Dendritic cell treated with granulocyte-macrophage colony-stimulating factor and Interleukin-4, amounts not matched to agents 40 ng/mL and 50 ng/mL, for 4 days (primary cell): Measurements from ENCODE around the gene LDLRAD4.
A peak's percentile ranks its signal among the peaks of the same experiment; 100 is the strongest.

Source experiments
- H3K27ac Mint-ChIP-seq: one replicate; pipeline ENCODE4 v1.8.0; 2022; ENCODE audit warnings: mild to moderate bottlenecking, mixed read lengths
- H3K27me3 Mint-ChIP-seq: one replicate; pipeline ENCODE4 v1.8.0; 2022; ENCODE audit warnings: mild to moderate bottlenecking, mixed read lengths
- H3K36me3 Mint-ChIP-seq: one replicate; pipeline ENCODE4 v1.8.0; 2022; ENCODE audit warnings: low read depth, mixed read lengths
- H3K4me1 Mint-ChIP-seq: one replicate; pipeline ENCODE4 v1.8.0; 2022; ENCODE audit warnings: low read depth, mixed read lengths
- H3K4me3 Mint-ChIP-seq: one replicate; pipeline ENCODE4 v1.8.0; 2022; ENCODE audit warnings: mild to moderate bottlenecking, moderate library complexity, mixed read lengths
- H3K9me3 Mint-ChIP-seq: one replicate; pipeline ENCODE4 v1.8.0; 2022; ENCODE audit warnings: mixed read lengths
- intact Hi-C: fragments of 100-400 bp; cut with micrococcal nuclease; formaldehyde crosslinking; loops from one replicate; pipeline ENCODE4 v1.15.0; 2022

Gene LDLRAD4

DNA sequence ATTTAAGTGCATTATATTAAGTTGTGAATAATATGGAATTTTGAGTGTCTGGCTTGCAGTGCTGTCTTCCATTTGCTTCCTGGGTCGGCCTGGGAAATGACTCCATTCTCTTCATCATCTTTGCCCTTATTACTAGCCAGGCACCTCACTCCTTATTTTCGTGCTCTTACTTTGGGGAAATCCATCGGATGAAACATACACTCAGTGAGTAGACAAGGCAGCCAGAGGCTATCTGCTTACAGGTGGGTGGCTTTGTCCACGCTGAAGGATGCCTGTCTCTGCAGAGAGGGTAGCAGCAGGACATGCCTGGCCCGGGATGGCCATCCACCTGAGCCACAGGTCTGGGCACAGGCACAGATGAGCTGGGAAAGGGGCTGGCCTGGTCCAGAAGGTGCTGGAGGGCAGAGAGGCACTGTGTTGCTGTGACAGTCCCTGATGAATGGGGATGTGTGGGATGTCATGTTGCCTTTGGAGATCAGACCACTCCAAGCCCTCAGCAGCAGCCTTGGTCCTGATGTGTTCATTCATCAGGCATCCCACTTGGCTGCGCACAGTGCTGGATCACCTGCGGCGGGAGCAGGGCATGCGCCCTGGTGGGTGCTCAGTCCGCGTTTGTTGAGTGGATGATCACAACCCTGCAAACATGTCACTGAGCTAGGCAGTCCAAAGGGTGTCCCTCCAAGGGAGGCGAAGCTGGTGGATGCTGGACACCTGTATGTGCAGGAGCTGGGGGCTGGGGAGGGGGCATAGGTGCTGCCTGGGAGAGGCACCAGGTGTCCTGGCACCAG is 236.0 kb downstream of the LDLRAD4 start:
- Mint-ChIP-seq H3K27ac (no peak overlapping the region), H3K4me3 (no peak overlapping the region), H3K4me1 (peaks cover 75% of the 10 kb centered on the region), H3K9me3 (no peaks in the 10 kb centered on the region), H3K27me3 (no peaks in the 10 kb centered on the region), H3K36me3 (peaks cover 22% of the 10 kb centered on the region)
- intact Hi-C loops = no loop called here

DNA sequence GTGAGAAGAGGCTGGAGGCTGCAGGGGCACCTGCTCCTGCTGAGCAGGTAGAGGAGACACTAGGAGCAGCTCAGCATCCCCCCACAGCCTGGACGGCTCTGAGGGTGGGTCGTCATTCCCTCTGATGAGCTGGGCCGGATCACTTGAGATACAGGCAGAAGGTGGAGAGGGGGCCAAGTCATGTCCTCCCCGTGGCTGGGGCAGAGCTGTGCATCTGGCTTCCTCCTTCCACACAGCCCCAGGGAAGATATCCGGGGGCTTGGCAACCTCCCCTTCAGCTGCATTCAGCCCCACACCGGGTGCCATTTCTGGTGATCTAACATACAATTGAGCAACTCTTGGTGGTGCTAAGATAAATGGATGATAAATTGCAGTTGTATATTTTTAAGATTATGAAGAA is 236.9 kb downstream of the LDLRAD4 start:
- Mint-ChIP-seq H3K27me3 (no peaks in the 10 kb centered on the region), H3K9me3 (no peaks in the 10 kb centered on the region), H3K36me3 (peaks cover 22% of the 10 kb centered on the region), H3K4me1 (peaks cover 65% of the 10 kb centered on the region), H3K27ac (no peak overlapping the region), H3K4me3 (no peak overlapping the region)
- intact Hi-C loops = no loop called here

DNA sequence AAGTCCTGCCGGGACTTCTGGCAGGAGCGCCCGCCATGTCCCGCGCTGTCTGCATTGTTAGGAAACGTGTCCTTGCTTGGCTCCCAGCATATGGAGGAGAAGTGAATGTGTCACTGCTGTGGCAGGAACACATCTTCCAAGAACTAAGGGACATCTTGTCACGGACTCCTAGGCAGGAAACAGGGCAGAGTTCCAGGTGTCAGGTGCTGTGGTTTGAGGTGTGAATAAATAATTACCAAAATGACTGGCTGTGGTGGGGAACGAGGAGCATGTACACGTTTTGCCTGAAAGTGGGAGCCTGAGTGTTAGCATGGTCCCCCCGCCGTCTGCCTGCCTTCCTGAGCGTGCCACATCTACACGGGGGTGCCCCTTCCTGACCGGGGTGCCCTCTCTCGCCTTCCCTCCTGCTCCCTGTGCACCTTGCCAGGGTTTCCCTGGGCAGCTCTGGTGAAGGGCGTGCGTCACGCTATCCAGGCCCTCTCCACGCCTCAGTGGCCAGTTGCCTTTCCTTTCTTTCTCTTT is 237.5 kb downstream of the LDLRAD4 start:
- Mint-ChIP-seq H3K36me3 (peaks cover 27% of the 10 kb centered on the region), H3K27me3 (no peaks in the 10 kb centered on the region), H3K4me1 (peaks cover 63% of the 10 kb centered on the region), H3K4me3 (no peak overlapping the region), H3K9me3 (peaks cover 3% of the 10 kb centered on the region), H3K27ac (no peak overlapping the region)
- intact Hi-C loops = no loop called here

DNA sequence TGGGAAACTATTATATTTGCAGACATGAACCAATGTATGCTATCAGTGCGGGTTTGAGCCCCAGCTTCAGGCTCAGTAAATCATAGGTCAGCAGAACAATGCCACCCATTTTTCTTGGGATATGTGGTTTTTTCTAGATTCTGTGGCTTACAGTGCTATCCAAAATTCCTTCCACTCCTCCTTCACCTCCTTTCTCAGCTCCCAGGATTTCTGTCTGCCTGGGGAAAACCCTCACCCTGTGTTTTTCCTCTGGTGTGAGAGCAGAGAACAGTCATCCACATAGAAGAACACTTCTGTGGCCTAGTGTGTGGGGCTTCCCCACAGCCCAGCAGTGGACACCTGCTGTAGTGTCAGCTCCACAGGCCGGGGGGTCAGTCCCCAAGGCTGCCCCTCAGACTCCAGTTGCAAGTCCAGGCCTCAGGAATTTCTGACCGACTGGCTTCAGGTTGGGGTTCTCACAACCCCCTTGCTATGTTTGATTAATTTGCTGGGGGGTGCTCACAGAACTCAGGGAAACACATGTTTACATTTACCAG is 238.2 kb downstream of the LDLRAD4 start:
- Mint-ChIP-seq H3K4me3 (no peak overlapping the region), H3K9me3 (peaks cover 8% of the 10 kb centered on the region), H3K36me3 (peaks cover 31% of the 10 kb centered on the region), H3K4me1 (peaks cover 61% of the 10 kb centered on the region), H3K27ac (no peak overlapping the region), H3K27me3 (no peaks in the 10 kb centered on the region)
- intact Hi-C loops = no loop called here

DNA sequence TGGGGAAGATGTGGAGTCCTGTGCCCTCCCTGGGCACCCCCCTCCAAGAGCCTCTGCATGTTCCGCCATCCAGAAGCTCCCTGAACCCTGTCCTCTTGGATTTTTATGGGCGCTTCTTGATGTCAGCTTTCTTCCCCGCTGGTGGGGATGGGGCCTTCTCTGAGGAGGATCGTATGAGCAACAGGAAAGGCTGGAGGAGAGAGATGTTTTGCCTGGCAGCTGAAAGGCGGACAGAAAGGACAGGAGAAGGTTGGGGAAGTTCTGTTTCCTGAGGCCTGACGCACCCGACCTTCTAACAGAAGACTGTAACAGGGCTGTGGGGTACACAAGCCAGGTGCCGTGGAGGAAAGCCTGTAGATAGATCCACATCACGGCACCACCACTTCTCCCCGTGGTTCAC is 238.8 kb downstream of the LDLRAD4 start:
- Mint-ChIP-seq H3K36me3 (peaks cover 31% of the 10 kb centered on the region), H3K27ac (no peak overlapping the region), H3K9me3 (peaks cover 8% of the 10 kb centered on the region), H3K27me3 (no peaks in the 10 kb centered on the region), H3K4me3 (no peak overlapping the region), H3K4me1 (peaks cover 61% of the 10 kb centered on the region)
- intact Hi-C loops = no loop called here

DNA sequence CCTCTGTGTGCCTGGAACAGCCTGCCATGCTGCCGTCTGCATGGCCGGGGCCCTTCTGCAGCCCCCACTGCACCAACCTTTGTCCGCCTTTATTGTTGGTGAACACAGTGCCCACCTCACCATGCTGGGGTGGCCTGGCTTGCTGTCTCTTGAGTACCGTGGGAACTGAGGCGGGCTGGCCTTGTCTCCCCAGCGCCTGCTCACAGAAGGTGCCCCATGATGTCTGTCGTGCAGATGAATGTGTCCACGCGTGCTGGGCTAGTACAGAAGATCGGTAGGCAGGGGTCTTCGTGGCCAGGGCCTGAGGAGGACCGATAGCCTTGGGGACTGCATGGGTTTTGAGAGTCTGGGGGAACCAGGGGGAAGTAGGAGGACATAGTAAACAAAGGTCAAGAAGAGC is 242.4 kb downstream of the LDLRAD4 start:
- Mint-ChIP-seq H3K4me1 (peaks cover 67% of the 10 kb centered on the region), H3K27me3 (no peaks in the 10 kb centered on the region), H3K9me3 (peaks cover 8% of the 10 kb centered on the region), H3K36me3 (peaks cover 23% of the 10 kb centered on the region), H3K4me3 (no peak overlapping the region), H3K27ac (no peak overlapping the region)
- intact Hi-C loops = loop anchor here (10.0 kb wide), 1 partner anchor 56 kb away; no protein-coding TSS in a partner anchor

DNA sequence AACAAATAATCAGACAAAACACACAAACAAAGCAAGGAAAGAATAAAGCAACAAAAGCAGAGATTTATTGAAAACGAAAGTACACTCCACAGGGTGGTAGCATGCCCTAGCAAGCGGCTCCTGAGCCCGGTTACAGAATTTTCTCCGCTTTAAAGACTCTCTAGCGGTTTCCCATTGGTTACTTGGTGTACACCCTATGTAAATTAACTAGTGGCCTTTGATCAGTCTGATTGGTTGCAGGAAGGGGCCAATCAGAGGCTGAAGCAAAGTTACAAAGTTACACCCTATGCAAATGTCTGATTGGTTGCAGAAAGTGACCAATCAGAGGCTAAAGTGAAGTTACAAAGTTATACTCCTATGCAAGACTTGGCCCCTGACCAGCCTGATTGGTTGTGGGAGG is 242.9 kb downstream of the LDLRAD4 start:
- Mint-ChIP-seq H3K4me3 (no peak overlapping the region), H3K27me3 (no peaks in the 10 kb centered on the region), H3K36me3 (peaks cover 26% of the 10 kb centered on the region), H3K9me3 (peaks cover 8% of the 10 kb centered on the region), H3K4me1 (peaks cover 66% of the 10 kb centered on the region), H3K27ac (no peak overlapping the region)
- intact Hi-C loops = loop anchor here (10.0 kb wide), 1 partner anchor 57 kb away; no protein-coding TSS in a partner anchor

DNA sequence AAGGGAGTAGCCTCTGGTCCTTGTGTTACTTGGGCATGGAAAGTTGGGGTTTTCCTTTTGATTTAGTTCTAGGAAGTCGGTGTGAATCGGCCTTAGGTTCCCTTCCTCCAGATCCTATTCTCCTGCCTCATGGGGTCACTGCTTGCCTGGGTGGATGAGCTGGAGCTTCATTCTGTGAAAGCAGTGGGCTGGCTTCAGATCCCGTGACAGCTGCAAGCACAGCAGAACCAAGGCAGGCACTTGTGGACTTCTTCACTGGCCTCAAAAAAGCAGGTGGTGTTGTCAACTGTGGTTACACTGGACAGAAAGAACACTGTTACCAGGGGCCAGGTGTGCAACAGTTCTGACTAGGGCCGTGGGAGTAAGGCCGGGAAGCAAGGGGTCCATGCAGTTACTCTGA is 243.4 kb downstream of the LDLRAD4 start:
- Mint-ChIP-seq H3K4me1 (peaks cover 61% of the 10 kb centered on the region), H3K27me3 (no peaks in the 10 kb centered on the region), H3K4me3 (no peak overlapping the region), H3K27ac (no peak overlapping the region), H3K9me3 (peaks cover 8% of the 10 kb centered on the region), H3K36me3 (peaks cover 30% of the 10 kb centered on the region)
- intact Hi-C loops = loop anchor here (10.0 kb wide), 1 partner anchor 57 kb away; no protein-coding TSS in a partner anchor

DNA sequence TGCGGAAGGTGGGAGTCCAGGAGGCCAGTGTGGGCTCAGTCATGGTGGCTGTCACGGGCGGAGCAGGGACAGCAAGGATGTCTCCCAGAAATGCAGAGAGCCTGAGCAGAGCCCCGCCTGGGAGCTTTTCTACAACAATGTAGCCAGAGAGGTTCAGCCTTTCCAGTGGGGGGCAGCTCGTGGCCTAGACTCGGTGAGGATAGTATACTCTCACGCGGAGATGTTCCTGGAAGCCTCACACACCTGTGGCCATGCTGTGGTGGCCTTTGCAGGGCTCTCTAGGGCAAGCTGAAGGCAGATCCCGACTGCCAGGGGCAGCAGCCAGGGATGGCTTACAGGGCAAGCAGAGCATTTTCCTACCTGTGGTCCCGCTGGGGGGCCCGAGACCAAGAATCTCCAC is 244.1 kb downstream of the LDLRAD4 start:
- Mint-ChIP-seq H3K36me3 (peaks cover 23% of the 10 kb centered on the region), H3K27ac (no peak overlapping the region), H3K9me3 (peaks cover 8% of the 10 kb centered on the region), H3K4me1 (peaks cover 53% of the 10 kb centered on the region), H3K27me3 (no peaks in the 10 kb centered on the region), H3K4me3 (no peak overlapping the region)
- intact Hi-C loops = loop anchor here (10.0 kb wide), 1 partner anchor 58 kb away; no protein-coding TSS in a partner anchor

DNA sequence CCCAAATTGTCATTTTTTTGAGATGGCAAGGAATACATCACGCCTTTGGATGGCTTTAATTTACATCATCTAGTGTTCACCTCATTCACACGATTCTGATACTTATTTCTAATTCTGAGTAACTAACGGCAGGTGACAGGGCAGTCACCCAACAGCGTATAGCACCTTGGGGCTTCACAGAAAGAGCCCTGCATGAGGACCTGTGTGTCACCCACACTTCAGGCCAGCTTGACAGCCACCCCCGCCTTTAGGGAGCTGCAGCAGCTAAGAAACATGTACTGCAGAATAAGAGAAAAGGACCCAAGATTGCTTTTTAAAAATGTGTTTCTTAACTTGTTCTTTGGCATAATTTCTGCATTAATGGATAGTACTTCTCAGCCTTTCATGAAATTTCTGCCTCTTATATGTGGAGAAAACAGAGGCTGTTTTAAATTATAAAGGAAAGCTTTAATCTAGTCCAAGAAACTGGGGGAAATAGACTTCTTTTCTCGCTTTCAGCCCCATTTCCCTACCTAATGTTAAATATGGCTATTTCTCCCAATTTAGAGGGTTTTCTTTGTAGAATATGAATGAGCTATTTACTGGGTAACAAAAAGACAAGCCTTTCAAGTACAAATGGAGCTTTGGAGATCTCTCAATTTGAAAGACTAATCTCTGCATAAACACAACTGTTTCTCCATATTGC is 245.1 kb downstream of the LDLRAD4 start:
- H3K4me3 Mint-ChIP-seq = no peak overlapping the region
- peaks cover 49% of the 10 kb centered on the region for H3K4me1 Mint-ChIP-seq
- H3K27ac Mint-ChIP-seq = no peak overlapping the region
- H3K27me3 Mint-ChIP-seq = no peaks in the 10 kb centered on the region
- H3K9me3 Mint-ChIP-seq = peaks cover 8% of the 10 kb centered on the region
- intact Hi-C loops = loop anchor here (10.0 kb wide), 1 partner anchor 59 kb away; no protein-coding TSS in a partner anchor
- peaks cover 17% of the 10 kb centered on the region for H3K36me3 Mint-ChIP-seq

DNA sequence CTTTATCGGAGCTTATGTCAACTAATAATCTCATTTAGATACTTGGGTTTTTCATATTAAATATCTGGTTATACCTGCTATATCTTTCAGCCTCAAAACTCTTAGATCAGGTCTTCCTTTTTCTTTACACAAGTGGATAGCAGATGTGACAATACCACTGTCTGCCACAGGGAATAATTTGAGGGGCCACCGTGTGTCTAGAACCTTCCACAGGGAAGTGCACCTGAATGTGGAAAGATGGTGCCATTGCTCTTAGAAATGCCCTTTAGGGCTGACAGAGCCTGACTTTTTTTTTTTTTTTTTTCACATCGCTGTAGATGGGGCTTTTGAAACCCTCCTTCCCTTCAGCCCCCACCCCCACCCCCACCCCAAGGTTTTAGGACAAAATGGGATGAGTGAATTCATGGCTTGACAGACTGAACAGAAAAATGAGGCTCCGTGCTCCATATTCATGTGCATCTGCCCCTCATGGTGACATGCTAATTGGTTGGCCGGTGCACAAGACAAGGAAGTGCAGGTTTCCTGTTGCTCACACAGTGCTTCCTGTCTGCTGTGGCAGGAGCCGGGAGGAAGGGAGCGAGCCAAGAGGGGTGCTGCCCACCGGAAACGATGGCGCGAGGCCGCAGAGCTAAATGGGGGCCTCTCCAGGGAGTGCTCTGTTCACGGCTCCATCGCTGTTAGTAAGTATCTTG is 246.0 kb downstream of the LDLRAD4 start:
- Mint-ChIP-seq H3K9me3 (peaks cover 8% of the 10 kb centered on the region), H3K4me1 (peaks cover 54% of the 10 kb centered on the region), H3K36me3 (peaks cover 17% of the 10 kb centered on the region), H3K4me3 (peak overlapping the region; percentile 65), H3K27me3 (no peaks in the 10 kb centered on the region), H3K27ac (peak overlapping the region; percentile 72)
- intact Hi-C loops = loop anchor here (10.0 kb wide), 1 partner anchor 60 kb away; no protein-coding TSS in a partner anchor

DNA sequence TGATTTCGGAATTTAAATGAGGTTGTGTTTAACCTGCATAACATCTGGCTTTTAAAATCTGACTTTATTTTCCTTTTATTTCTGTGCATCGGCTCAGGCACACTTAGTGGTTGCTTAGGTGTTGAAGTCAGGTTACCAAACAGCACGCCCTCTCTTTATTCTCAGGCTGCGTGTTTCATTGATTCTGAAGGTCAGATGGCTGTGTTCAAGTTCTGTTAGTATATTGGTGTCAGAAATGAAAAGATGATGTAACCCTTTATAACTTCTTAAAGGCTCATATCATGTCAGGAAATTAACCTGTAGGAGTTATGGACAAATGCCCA is 246.5 kb downstream of the LDLRAD4 start:
- Mint-ChIP-seq H3K4me3 (peak overlapping the region; percentile 65), H3K27ac (peak overlapping the region; percentile 72), H3K36me3 (peaks cover 17% of the 10 kb centered on the region), H3K27me3 (no peaks in the 10 kb centered on the region), H3K9me3 (peaks cover 8% of the 10 kb centered on the region), H3K4me1 (peaks cover 57% of the 10 kb centered on the region)
- intact Hi-C loops = loop anchor here (10.0 kb wide), 1 partner anchor 60 kb away; no protein-coding TSS in a partner anchor

DNA sequence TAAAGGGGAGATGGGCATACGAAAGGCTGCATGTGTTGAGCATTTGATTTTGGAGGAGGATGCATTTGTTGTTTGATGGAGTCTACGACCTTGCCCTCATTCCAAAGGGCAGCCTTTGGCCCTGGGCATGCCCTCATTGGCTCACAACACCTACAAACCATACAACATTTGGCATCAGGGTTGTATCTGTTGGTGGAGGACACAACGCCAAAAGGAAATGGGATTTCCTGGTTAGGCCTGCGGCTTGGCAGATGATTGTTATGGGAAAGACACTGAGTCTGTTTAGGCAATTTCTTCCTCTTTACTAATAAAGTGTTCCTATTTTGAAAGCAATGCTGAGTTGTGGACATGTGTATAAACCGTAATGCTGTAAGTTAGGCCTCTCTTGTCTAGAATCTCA is 246.9 kb downstream of the LDLRAD4 start:
- Mint-ChIP-seq H3K9me3 (peaks cover 8% of the 10 kb centered on the region), H3K36me3 (peaks cover 17% of the 10 kb centered on the region), H3K4me1 (peaks cover 61% of the 10 kb centered on the region), H3K27me3 (no peaks in the 10 kb centered on the region), H3K4me3 (no peak overlapping the region), H3K27ac (peak overlapping the region; percentile 72)
- intact Hi-C loops = loop anchor here (10.0 kb wide), 1 partner anchor 61 kb away; no protein-coding TSS in a partner anchor
